Measurements from ENCODE around the gene FAM181A. TPM values are rescaled to one million over a fixed set of nuclear protein-coding genes. Genes with fewer than 3 reads are reported as not detected.

The FAM181A gene
- total RNA-seq, 1 donor from 2014 or later = not detected

GRCh38 chr14:93926245-93926872 lies 785 bp upstream of the FAM181A start:
- intact Hi-C loops (cut with DNase I) = no loop called here
- DNase-seq (ENCODE audit: low spot score) = no peak

DNA sequence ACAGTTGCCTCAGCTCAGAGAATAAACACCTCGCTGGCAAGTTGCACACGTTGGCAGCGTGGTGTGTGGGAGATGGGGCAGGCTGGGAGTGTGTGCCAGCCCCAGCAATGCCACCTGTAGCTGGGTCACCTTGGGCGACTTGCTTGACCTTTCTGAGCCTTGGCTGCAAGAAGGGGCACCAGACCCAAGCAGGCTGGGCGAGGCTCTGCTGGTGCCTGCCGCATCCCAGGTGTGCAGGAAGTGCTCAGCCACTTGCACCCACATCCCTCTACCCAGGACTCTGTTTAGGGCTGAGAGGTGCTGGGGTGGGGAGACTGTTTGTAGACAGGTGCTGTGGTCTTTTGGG lies 629 bp downstream of the FAM181A start:
- DNase-seq (ENCODE audit: low spot score) = no peak
- intact Hi-C loops (cut with DNase I) = no loop called here

GRCh38 chr14:93928184-93929047 lies 1.3 kb downstream of the FAM181A start:
- no peak for DNase-seq (ENCODE audit: low spot score)
- intact Hi-C loops (cut with DNase I) = no loop called here

- no peak for DNase-seq (ENCODE audit: low spot score)
- intact Hi-C loops (cut with DNase I) = no loop called here
These were observed 1.9 kb downstream of the FAM181A start for GRCh38 chr14:93929048-93929535.

DNA sequence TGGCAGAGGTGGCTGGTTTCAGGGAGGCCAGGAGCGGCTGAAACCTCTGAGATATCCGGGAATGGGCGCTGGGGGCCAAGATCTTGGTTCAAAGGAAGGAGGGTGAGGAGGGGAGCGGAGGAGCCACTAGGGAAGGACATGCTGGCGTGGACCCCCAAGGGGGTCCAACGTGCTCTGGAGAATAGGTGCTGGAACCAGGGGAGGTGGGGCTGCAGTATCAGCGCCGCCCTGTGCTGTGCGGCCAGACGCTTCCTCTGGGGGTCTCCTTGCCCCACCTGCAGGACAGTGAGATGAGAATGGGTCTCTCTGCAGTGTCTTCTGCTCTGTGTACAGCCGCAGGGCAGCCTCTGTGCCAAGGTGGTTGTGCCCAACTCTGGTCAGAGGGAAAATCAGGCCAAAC lies 2.5 kb downstream of the FAM181A start:
- no peak for DNase-seq (ENCODE audit: low spot score)
- intact Hi-C loops (cut with DNase I) = no loop called here

DNA sequence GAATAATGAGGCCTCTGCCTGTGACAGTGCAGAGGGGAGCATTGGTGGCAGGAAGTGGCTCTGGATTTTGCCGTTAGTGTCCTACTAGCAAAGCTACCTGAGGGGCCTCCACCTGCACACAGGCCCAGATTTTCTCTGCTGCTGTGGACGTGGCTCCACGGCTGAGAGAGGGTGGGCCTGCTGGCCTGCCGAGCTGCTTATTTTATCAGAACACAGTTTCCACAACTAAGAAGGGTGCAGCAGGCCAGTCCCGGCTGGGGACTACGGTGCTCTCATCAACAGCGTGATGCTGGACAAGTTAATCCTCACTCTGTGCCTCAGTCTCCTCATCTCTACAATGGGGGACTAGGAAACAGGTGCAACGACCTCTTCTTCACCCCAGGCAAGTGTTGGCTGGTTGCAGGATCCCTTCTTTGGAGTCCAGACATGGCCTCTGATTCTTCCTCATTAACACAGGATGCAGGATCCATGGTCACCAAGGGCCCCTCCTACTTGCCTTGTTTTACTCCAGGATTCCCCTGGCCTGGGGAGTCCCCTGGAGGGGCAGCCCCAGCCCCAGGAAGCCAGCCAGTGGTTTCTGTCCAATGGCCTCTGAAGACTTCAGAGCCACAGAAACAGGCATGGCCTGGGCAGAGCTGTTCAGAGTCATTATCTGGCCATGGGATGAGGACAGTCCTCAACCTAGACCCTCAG lies 3.3 kb downstream of the FAM181A start:
- DNase-seq (ENCODE audit: low spot score) = no peak
- intact Hi-C loops (cut with DNase I) = no loop called here

- intact Hi-C loops (cut with DNase I) = no loop called here
- DNase-seq (ENCODE audit: low spot score) = no peak
These were observed 3.8 kb downstream of the FAM181A start for GRCh38 chr14:93930989-93931307.

GRCh38 chr14:93932642-93933041 lies 5.5 kb downstream of the FAM181A start:
- DNase-seq (ENCODE audit: low spot score) = no peak
- intact Hi-C loops (cut with DNase I) = no loop called here

GRCh38 chr14:93935213-93935612 lies 8.1 kb downstream of the FAM181A start:
- no peak for DNase-seq (ENCODE audit: low spot score)
- intact Hi-C loops (cut with DNase I) = no loop called here

DNA sequence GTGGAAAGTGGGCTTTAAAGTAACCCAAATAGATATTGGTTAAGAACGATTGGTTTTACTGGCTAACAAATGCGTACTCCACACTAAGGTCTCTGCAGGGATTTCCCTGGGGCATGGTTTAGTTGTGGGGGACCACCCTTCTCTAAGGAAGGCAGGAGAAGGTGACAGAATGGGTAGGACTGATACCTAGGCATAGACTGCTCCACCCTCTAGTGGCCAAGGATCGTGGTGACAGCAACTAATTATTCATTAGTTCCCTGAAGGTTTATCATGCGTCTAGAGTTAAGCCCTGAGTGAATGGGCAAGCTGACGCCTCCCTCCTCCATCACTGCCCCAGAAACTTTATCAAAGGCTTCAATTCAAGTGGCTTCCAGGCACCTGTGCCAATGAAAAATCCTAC lies 9.1 kb downstream of the FAM181A start:
- intact Hi-C loops (cut with DNase I) = no loop called here
- DNase-seq (ENCODE audit: low spot score) = no peak

DNA sequence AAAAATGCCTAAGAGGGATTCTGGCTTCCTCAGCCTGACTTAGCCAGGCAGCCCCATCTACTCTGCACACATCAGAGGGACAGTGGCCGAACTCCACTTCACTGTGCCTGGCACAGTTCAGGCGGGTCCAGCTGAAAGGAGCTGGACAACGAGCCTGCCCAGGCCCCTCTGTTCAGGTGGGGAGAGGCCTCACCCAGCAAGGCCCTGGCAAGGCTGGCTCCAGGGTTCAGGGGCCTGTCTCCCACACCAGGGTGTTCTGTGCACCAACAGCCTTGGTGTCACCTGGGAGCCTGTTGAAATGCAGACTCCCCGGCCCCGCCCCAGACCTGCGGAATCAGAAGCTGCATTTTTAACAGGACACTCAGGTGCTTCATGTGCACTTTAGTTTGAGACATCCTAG lies 9.8 kb downstream of the FAM181A start:
- intact Hi-C loops (cut with DNase I) = no loop called here
- no peak for DNase-seq (ENCODE audit: low spot score)

- intact Hi-C loops (cut with DNase I) = no loop called here
- no peak for DNase-seq (ENCODE audit: low spot score)
These were observed 10.4 kb downstream of the FAM181A start for GRCh38 chr14:93937519-93937918.

- intact Hi-C loops (cut with DNase I) = loop anchor here (1.0 to 2.0 kb wide), 2 partner anchors 63 to 198 kb away; no protein-coding TSS in a partner anchor
- DNase-seq (ENCODE audit: low spot score) = no peak
These were observed 11.7 kb downstream of the FAM181A start for GRCh38 chr14:93938751-93939303.

DNA sequence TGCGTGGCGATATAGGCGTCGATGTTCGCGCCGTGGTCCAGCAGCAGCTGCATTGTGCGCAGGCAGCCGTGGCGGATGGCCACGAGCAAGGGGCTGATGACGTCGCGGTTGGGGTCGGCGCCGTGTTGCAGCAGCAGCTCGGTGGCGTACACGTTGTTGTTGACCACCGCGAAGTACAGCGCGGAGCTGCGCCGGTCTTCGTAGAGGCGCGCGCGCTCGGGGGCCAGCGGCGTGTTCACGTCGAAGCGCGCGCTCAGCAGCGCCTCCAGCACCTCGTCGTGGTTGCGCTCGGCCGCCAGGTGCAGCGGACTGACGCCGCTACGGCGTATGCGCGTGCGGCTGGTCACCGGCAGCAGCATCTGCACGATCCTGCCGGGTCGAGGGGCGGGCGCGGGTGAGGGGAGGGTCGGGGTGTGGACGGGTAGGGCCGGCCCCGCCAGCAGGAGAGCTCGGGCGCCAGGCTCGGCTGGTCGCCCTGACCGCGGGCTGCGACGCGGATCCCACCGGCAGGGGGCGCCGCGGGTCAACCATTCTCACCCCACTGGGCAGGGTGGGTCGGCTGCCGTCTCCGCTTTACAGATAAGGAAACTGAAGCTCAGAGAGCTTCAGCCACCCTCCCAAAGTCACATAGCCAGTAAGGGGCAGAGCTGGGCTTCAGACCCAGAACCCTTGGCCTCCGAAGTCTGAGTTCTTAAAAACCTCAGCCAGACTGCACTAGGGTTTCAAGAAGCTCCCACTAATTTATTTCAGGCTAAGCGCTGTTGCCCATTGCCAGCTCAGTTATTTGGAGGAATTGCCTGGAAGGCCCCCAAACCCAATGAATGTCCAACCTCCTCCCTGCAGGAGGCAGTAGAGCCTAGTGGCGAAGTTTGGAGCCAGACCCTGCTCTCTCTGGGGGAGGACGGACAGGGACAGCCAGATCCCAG lies 12.4 kb downstream of the FAM181A start:
- peak; percentile 85 for DNase-seq (ENCODE audit: low spot score)
- intact Hi-C loops (cut with DNase I) = loop anchor here (1.0 to 2.0 kb wide), 2 partner anchors 63 to 197 kb away; no protein-coding TSS in a partner anchor

GRCh38 chr14:93940437-93940836 lies 13.3 kb downstream of the FAM181A start:
- intact Hi-C loops (cut with DNase I) = no loop called here
- no peak for DNase-seq (ENCODE audit: low spot score)

DNA sequence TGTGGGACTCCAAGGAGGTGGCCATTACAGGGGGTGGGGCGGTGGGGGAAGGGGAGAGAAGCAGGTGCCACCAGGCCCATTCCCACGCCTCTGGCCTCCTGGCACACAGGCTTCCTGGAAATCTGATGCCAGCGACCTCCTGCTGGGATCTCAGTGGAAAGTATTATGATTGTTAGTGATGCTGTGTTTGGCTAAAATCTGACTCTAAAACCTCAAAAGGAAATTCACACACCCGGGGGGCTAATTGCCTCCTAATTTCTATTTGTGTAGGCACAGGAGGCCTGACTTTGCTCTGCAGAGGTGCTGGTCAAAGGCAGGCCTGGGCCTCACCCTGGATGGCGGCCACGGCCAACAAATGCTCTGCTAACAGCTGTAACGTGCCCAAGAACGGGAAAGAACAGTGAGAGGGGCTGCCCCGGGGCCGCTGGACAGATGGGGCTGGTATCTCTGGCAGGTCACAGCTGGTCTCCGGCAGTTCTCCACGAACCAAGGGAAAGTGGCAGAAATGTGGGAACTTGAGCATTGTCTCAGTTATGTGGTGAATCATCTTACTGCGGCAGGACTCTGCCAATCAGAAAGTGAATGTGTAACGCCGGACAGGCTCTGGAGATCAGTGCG lies 14.3 kb downstream of the FAM181A start:
- DNase-seq (ENCODE audit: low spot score) = no peak
- intact Hi-C loops (cut with DNase I) = no loop called here

GRCh38 chr14:93943052-93943451 lies 15.9 kb downstream of the FAM181A start:
- intact Hi-C loops (cut with DNase I) = no loop called here
- DNase-seq (ENCODE audit: low spot score) = no peak

DNA sequence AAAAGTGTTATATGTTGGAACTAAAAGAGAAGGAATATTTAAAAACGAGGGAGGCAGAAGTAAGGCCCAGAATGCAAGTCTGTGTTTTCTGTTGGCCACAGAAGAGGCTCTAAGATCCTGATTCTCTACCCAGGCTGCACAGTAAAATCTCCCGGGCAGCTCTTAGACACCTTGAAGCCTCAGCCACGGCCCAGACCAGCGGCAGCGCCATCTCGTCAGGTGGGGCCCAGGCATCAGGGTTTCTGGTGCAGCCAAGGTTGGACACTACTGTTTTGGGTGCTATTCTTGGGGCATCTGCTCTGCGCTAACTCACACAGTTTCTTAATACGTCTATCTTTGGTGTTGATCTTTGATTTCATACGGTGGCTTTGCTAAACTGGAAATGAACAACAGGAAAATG lies 16.8 kb downstream of the FAM181A start:
- intact Hi-C loops (cut with DNase I) = no loop called here
- DNase-seq (ENCODE audit: low spot score) = no peak
